ENCODE results near the gene RYR3.

DNA sequence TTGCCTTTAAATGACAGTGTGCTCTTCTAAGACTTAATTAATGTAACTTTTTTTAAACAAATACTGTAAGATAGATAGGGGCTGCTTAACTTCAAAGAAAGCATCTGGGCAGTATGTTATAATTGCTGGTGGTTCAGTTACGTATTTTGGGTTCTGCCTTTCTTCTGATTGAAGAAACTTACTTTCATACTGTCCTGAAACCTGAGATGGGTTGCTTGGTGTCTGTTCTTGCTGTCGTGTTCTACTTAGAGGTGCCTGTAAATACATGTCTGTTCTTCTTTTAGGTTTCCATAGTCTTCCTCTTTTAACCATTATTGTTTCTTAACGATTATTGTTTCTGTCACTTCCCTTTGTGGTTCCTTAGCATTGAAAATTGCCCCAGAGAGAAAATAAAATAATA, 359.8 kb downstream of the RYR3 start:
- TF ChIP-seq CTCF (IDR thresholded peaks at IDR 0.05) (no peak), ZFX (IDR thresholded peaks at IDR 0.05; ENCODE audit: borderline replicate concordance) (no peak)
